HG03575 (cell line): Measurements from ENCODE around the gene PRKAB1.

Source experiments
- ATAC-seq: cut with Tn5 transposase; IDR thresholded peaks from one replicate; pipeline ENCODE4 v1.9.1; 2021; ENCODE audit not compliant: unreplicated experiment, insufficient number of reproducible peaks, low FRiP score; ENCODE audit errors: extremely low read depth

The PRKAB1 gene

GRCh38 chr12:119681728-119682638 lies 14.1 kb downstream of the PRKAB1 start:
- ATAC-seq, result no peak

GRCh38 chr12:119682639-119683252 lies 14.8 kb downstream of the PRKAB1 start:
- ATAC-seq, result no peak

GRCh38 chr12:119683413-119683812 lies 15.5 kb downstream of the PRKAB1 start:
- no peak for ATAC-seq

GRCh38 chr12:119683816-119684215 lies 15.9 kb downstream of the PRKAB1 start:
- ATAC-seq, result no peak

- ATAC-seq, result no peak
Measured at GRCh38 chr12:119684711-119685369, 16.9 kb downstream of the PRKAB1 start.

GRCh38 chr12:119685375-119685774 lies 17.4 kb downstream of the PRKAB1 start:
- ATAC-seq, result no peak

- no peak for ATAC-seq
Measured at GRCh38 chr12:119686355-119686754, 18.4 kb downstream of the PRKAB1 start.

- no peak for ATAC-seq
Measured at GRCh38 chr12:119686776-119687175, 18.8 kb downstream of the PRKAB1 start.

GRCh38 chr12:119687406-119687805 lies 19.5 kb downstream of the PRKAB1 start:
- no peak for ATAC-seq

GRCh38 chr12:119687879-119688278 lies 19.9 kb downstream of the PRKAB1 start:
- ATAC-seq, result no peak

- no peak for ATAC-seq
Measured at GRCh38 chr12:119689935-119690500, 22.1 kb downstream of the PRKAB1 start.

- no peak for ATAC-seq
Measured at GRCh38 chr12:119691202-119691810, 23.4 kb downstream of the PRKAB1 start.

- no peak for ATAC-seq
Measured at GRCh38 chr12:119692410-119692809, 24.5 kb downstream of the PRKAB1 start.

- no peak for ATAC-seq
Measured at GRCh38 chr12:119692997-119693396, 25.1 kb downstream of the PRKAB1 start.

- ATAC-seq, result no peak
Measured at GRCh38 chr12:119693511-119693910, 25.6 kb downstream of the PRKAB1 start.

GRCh38 chr12:119694111-119694510 lies 26.2 kb downstream of the PRKAB1 start:
- ATAC-seq, result no peak

GRCh38 chr12:119695034-119695433 lies 27.1 kb downstream of the PRKAB1 start:
- ATAC-seq, result no peak

- no peak for ATAC-seq
Measured at GRCh38 chr12:119696943-119697342, 29.0 kb downstream of the PRKAB1 start.

- no peak for ATAC-seq
Measured at GRCh38 chr12:119699199-119699760, 31.3 kb downstream of the PRKAB1 start.
